RWPE1 (cell line): ENCODE measurements around the gene ADGRB3.

Experiments
- CTCF ChIA-PET: fragments of 350-600 bp; sonication (Branson Sonifier 250); formaldehyde crosslinking; extraction: SDS; loops from one replicate; lab custom pipeline; 2021; lab: Yijun Ruan, JAX
- POLR2A ChIA-PET: fragments of 400-600 bp; formaldehyde crosslinking; extraction: SDS; loops from one replicate; lab custom pipeline; 2020; ENCODE audit warnings: antibody characterized with exemption; ENCODE audit not compliant: low non-redundant PET; lab: Yijun Ruan, JAX
- DNase-seq: peaks from one replicate; pipeline ENCODE4 v3.0.0; 2012; ENCODE audit warnings: low spot score
- H3K27ac ChIP-seq: fragments of 450-650 bp; 2 replicates; pipeline ENCODE4 v1.5.1; 2017
- TF ChIP-seq, protein P1 (sequence below): fragments of 450-650 bp; conservative IDR thresholded peaks from 2 replicates; pipeline ENCODE4 v1.5.1; 2017; ENCODE audit warnings: low read depth, mild to moderate bottlenecking

Gene ADGRB3

DNA sequence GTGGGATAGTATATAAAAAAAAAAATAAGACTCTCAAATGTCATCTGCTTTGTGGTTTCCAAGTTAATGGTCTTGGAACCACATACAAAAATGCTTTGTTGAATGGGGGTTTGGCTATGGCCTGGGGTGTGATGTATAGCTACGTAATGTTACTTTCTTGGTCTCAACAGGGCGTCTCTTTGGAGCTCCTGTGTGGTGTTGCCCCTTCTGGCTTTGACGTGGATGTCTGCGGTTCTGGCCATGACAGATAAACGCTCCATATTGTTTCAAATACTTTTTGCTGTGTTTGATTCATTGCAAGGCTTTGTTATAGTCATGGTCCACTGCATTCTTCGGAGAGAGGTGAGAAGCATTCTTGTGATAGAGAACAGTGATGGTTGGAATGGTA, 704.1 kb downstream of the ADGRB3 start:
- no peak overlapping the region for H3K27ac ChIP-seq
- ChIA-PET CTCF (no interaction called here), POLR2A (no interaction called here)
- DNase-seq, result no peak
- TF ChIP-seq, protein P1, sequence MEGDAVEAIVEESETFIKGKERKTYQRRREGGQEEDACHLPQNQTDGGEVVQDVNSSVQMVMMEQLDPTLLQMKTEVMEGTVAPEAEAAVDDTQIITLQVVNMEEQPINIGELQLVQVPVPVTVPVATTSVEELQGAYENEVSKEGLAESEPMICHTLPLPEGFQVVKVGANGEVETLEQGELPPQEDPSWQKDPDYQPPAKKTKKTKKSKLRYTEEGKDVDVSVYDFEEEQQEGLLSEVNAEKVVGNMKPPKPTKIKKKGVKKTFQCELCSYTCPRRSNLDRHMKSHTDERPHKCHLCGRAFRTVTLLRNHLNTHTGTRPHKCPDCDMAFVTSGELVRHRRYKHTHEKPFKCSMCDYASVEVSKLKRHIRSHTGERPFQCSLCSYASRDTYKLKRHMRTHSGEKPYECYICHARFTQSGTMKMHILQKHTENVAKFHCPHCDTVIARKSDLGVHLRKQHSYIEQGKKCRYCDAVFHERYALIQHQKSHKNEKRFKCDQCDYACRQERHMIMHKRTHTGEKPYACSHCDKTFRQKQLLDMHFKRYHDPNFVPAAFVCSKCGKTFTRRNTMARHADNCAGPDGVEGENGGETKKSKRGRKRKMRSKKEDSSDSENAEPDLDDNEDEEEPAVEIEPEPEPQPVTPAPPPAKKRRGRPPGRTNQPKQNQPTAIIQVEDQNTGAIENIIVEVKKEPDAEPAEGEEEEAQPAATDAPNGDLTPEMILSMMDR, result no peak

- TF ChIP-seq, protein P1, result no peak
- DNase-seq, result no peak
- H3K27ac ChIP-seq, result no peak overlapping the region
- ChIA-PET POLR2A (no interaction called here), CTCF (interaction anchor here (0.5 kb wide), 1 partner anchor 57 kb away, joined by 3 read pairs; no protein-coding TSS in a partner anchor)
These were observed 705.1 kb downstream of the ADGRB3 start for GRCh38 chr6:69340196-69340595.

DNA sequence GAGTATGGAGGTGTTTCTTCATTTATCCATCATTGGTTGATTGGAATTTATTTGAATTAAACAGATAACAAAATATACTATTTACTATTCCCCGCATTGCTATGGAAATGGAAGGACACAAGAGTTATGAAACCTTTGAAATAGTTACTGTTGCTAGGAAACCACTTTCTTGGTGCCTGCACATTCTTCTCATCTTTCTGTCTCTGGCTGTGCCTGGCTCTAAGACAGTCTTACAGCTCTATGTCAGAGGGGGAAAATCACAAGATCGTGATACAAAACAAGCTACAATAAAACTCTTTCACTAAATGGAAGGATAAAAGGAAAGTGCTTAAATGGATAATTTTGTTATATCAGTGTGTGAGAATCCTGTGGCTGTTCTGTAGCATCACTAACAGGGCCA, 708.8 kb downstream of the ADGRB3 start:
- CTCF ChIA-PET, result no interaction called here
- TF ChIP-seq, protein P1, result no peak
- no peak overlapping the region for H3K27ac ChIP-seq
- POLR2A ChIA-PET, result no interaction called here
- DNase-seq, result no peak

DNA sequence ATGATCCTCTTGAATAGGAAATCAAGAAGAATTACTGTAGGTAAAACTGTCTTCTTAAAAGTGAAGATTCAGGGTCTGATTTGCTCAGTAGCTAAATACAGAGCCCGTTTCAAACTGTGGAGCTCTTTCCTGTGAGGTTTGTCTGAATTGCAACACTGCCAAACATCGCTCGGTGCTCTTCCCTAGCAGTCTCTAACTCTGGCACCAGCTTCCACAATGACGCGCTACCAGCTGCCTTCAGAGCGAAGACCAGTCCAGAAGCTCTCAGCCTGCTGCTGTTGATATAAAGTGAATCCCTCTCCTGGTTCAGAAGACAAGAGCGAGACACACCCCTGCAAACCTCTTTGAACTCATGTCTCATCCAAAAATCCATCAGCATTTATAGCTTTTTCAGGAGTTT, 714.7 kb downstream of the ADGRB3 start:
- TF ChIP-seq, protein P1, result no peak
- no peak for DNase-seq
- POLR2A ChIA-PET, result no interaction called here
- CTCF ChIA-PET, result no interaction called here
- H3K27ac ChIP-seq, result no peak overlapping the region

DNA sequence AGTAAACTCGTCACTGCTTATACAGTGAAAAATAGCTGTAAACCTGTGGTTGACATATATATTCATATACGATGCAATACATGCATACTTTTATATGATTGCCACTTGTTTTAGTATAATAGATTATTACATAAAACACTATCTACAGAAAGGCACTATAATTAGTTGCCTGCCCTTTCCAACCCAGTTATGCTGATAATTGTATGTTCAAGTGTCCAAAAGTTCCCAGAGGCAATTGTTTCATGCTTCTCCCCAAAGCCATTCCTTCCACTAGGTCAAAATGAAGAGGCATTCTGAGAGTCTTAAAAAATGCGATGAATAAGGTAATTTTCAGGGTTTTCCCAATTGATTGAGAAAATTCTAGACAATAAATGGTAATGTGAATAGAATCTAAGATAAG, 727.1 kb downstream of the ADGRB3 start:
- H3K27ac ChIP-seq, result no peak overlapping the region
- no peak for DNase-seq
- ChIA-PET CTCF (no interaction called here), POLR2A (no interaction called here)
- TF ChIP-seq, protein P1, result no peak

- POLR2A ChIA-PET, result no interaction called here
- no peak overlapping the region for H3K27ac ChIP-seq
- TF ChIP-seq, protein P1, result no peak
- DNase-seq, result no peak
- CTCF ChIA-PET, result no interaction called here
These were observed 731.7 kb downstream of the ADGRB3 start for GRCh38 chr6:69366831-69367230.

DNA sequence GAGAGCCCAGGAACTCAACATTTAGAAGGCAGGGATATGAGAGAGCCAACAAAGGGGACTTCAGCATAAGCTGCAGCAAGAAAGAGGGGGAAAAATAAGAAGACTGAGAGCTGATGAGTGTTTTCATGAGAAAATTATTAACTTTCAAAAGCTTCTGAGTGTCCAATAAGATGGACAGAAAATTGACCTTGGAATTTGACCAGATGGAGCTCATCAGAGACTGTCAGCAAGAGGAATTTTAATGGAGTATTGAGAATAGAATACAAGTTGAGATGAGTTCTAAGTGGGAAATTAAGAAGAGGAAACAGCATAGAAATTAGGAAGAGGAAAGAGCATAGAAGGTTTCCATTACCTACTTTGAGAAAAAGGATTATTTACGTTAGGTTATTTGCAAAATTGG, 733.5 kb downstream of the ADGRB3 start:
- ChIA-PET POLR2A (no interaction called here), CTCF (no interaction called here)
- TF ChIP-seq, protein P1, result no peak

More for the DNA sequence above, 733.5 kb downstream of the ADGRB3 start:
- DNase-seq, result no peak
- H3K27ac ChIP-seq, result no peak overlapping the region
